HepG2 (cell line): ENCODE data around the gene MEIS1. TPM values are rescaled to one million over a fixed set of nuclear protein-coding genes. Genes with fewer than 3 reads are reported as not detected.

Source experiments
- CREB1 ChIP-seq, 2 experiments: fragments of 450-650 bp in 1 of 2; IDR thresholded peaks; 2 replicates each; pipeline ENCODE4 v1.6.1; 2016 to 2017; ENCODE audit warnings: control low read depth in 1 of 2, mild to moderate bottlenecking in 1 of 2, missing compliant biosample characterization in 1 of 2, missing genetic modification characterization in 1 of 2
- ERF ChIP-seq: IDR thresholded peaks from 2 replicates; pipeline ENCODE4 v1.6.1; 2018; ENCODE audit warnings: missing biosample characterization, missing genetic modification reagents
- FOXK2 ChIP-seq: fragments of 450-650 bp; IDR thresholded peaks from 2 replicates; pipeline ENCODE4 v1.6.1; 2016
- IRF2 ChIP-seq: IDR thresholded peaks from 2 replicates; pipeline ENCODE4 v1.6.1; 2018; ENCODE audit warnings: missing genetic modification reagents, missing compliant biosample characterization
- LRRFIP1 ChIP-seq: sonication (generic); formaldehyde crosslinking; conservative IDR thresholded peaks from 2 replicates; pipeline ENCODE4 v1.4.0; 2020; ENCODE audit warnings: missing genetic modification reagents
- MEF2D ChIP-seq: sonication (generic); formaldehyde crosslinking; IDR thresholded peaks from 2 replicates; pipeline ENCODE4 v1.5.1; 2020; ENCODE audit warnings: mild to moderate bottlenecking, missing genetic modification reagents
- MLLT10 ChIP-seq: sonication (generic); formaldehyde crosslinking; IDR thresholded peaks from 2 replicates; pipeline ENCODE4 v1.4.0; 2020; ENCODE audit warnings: missing genetic modification reagents
- NR2F2 ChIP-seq: IDR thresholded peaks from 2 replicates; pipeline ENCODE4 v1.6.1; 2012; ENCODE audit warnings: low read depth, inconsistent platforms, borderline replicate concordance
- PATZ1 ChIP-seq: sonication (generic); formaldehyde crosslinking; IDR thresholded peaks from 2 replicates; pipeline ENCODE4 v1.4.0; 2020; ENCODE audit warnings: missing genetic modification reagents
- SIX4 ChIP-seq: sonication (generic); formaldehyde crosslinking; IDR thresholded peaks from 2 replicates; pipeline ENCODE4 v1.4.0; 2020; ENCODE audit warnings: missing genetic modification reagents
- TFAP4 ChIP-seq: sonication (generic); IDR thresholded peaks from 2 replicates; pipeline ENCODE4 v1.6.1; 2016; ENCODE audit warnings: low read depth, borderline replicate concordance
- TSC22D2 ChIP-seq: sonication (generic); formaldehyde crosslinking; IDR thresholded peaks from 2 replicates; pipeline ENCODE4 v1.5.1; 2020; ENCODE audit warnings: missing genetic modification reagents, mild to moderate bottlenecking, borderline replicate concordance
- ZKSCAN5 ChIP-seq: sonication (generic); formaldehyde crosslinking; IDR thresholded peaks from 2 replicates; pipeline ENCODE4 v1.5.1; 2020; ENCODE audit warnings: mild to moderate bottlenecking, missing genetic modification reagents
- ZNF224 ChIP-seq: sonication (generic); formaldehyde crosslinking; IDR thresholded peaks from 2 replicates; pipeline ENCODE4 v1.5.0; 2020; ENCODE audit warnings: mild to moderate bottlenecking, missing genetic modification reagents
- ZNF33A ChIP-seq: sonication (generic); formaldehyde crosslinking; IDR thresholded peaks from 2 replicates; pipeline ENCODE4 v1.5.1; 2020; ENCODE audit warnings: missing genetic modification reagents, mild to moderate bottlenecking, moderate library complexity, borderline replicate concordance
- ZNF557 ChIP-seq: sonication (generic); formaldehyde crosslinking; IDR thresholded peaks from 2 replicates; pipeline ENCODE4 v1.4.0; 2020; ENCODE audit warnings: missing genetic modification reagents
- ZNF614 ChIP-seq: IDR thresholded peaks from 2 replicates; pipeline ENCODE4 v1.6.1; 2018; ENCODE audit warnings: missing biosample characterization, missing genetic modification reagents, inconsistent platforms, borderline replicate concordance
- polyA plus RNA-seq, 8 experiments: library from polyadenylated mRNA; depleted of rRNA in 3 of 8; stranded (reverse) in 7 of 8; unstranded in 1 of 8; fragments of >200 nt; fragmentation: Illumina TruSeq in 4 of 8; extraction: Trizol in 4 of 8; gene quantifications; 2 replicates each; pipeline versions ENCODE4 v1.2.1 to v1.2.3, GENCODE V29; 2011 to 2016; ENCODE audit warnings: low read depth in 4 of 8, missing spikeins in 1 of 8, mixed read lengths in 1 of 8; ENCODE audit not compliant: insufficient read depth in 1 of 8
- total RNA-seq, 5 experiments: library from RNA; depleted of rRNA; stranded (reverse); fragments of >200 nt; fragmentation: Illumina TruSeq; extraction: Trizol; gene quantifications; 2 replicates each; pipeline ENCODE4 v1.2.3, GENCODE V29; 2016; ENCODE audit warnings: low read depth in 1 of 5
- TF ChIP-seq, protein P1 (sequence below): sonication (generic); formaldehyde crosslinking; IDR thresholded peaks from 2 replicates; pipeline ENCODE4 v1.4.0; 2020; ENCODE audit warnings: missing genetic modification reagents
- TF ChIP-seq, protein P2 (sequence below): sonication (generic); formaldehyde crosslinking; IDR thresholded peaks from 2 replicates; pipeline ENCODE4 v1.4.0; 2020; ENCODE audit warnings: missing genetic modification reagents
- TF ChIP-seq, protein P3 (sequence below): IDR thresholded peaks from 2 replicates; pipeline ENCODE4 v1.6.1; 2016; ENCODE audit warnings: low read depth, borderline replicate concordance

MEIS1 gene
- total and polyA plus RNA-seq, 2 of the 13 experiments (the other 11 are each of a cell fraction or from before 2014, with no cell fraction given) = 3.8 to 6.0 TPM

DNA sequence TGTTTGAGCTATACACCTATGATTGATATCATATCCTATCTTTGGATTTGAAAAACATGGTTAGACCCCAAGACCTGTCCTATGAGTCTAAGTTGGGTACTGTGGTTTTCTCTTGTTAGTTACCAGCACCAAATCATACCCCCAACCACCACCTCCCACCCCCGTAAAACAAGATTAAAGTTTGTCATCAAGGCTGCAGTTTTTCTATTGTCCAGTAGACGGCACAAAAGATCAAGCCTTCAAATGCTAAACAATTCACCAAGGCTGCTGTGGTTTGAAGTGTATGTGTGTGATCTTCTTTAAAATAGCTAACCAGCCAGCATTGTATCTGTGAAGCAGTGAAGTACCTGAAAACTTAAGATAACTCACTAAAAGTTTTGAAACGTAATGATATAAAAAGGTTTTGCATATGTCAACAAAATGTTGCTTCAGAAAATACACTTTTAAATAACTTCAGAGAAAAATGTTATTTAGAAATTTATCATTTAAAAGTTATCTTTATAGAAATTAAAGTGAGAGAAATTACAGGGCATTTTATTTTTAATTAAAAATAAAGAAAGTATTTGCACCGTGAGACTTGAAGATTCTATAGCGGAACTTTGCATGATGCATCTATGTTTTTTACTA lies 5.8 kb upstream of the MEIS1 start (continued):
- TF ChIP-seq PATZ1 (CRISPR knock-in tag) (peak; percentile 47; the same call in 1 of the 2 replicates), MEF2D (CRISPR knock-in tag) (no peak), ZKSCAN5 (no peak), TSC22D2 (no peak), SIX4 (CRISPR knock-in tag) (no peak), ZNF557 (CRISPR knock-in tag) (no peak), LRRFIP1 (CRISPR knock-in tag) (no peak), ZNF614 (CRISPR knock-in tag) (0 out of 2 replicates have a peak, but pooled peaks have one; percentile 25), MLLT10 (no peak), TFAP4 (no peak), ZNF33A (CRISPR knock-in tag) (no peak), FOXK2 (no peak), ERF (CRISPR knock-in tag) (no peak), NR2F2 (no peak), IRF2 (0 out of 2 replicates have a peak, but pooled peaks have one; percentile 19), CREB1 (IDR thresholded peaks at IDR 0.05) (no peak), CREB1 (CRISPR knock-in tag; IDR thresholded peaks at IDR 0.05) (peak; percentile 28; the same call in 1 of the 2 replicates), ZNF224 (no peak)
- TF ChIP-seq, protein P1, sequence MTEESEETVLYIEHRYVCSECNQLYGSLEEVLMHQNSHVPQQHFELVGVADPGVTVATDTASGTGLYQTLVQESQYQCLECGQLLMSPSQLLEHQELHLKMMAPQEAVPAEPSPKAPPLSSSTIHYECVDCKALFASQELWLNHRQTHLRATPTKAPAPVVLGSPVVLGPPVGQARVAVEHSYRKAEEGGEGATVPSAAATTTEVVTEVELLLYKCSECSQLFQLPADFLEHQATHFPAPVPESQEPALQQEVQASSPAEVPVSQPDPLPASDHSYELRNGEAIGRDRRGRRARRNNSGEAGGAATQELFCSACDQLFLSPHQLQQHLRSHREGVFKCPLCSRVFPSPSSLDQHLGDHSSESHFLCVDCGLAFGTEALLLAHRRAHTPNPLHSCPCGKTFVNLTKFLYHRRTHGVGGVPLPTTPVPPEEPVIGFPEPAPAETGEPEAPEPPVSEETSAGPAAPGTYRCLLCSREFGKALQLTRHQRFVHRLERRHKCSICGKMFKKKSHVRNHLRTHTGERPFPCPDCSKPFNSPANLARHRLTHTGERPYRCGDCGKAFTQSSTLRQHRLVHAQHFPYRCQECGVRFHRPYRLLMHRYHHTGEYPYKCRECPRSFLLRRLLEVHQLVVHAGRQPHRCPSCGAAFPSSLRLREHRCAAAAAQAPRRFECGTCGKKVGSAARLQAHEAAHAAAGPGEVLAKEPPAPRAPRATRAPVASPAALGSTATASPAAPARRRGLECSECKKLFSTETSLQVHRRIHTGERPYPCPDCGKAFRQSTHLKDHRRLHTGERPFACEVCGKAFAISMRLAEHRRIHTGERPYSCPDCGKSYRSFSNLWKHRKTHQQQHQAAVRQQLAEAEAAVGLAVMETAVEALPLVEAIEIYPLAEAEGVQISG (CRISPR knock-in tag) = no peak
- TF ChIP-seq, protein P2, sequence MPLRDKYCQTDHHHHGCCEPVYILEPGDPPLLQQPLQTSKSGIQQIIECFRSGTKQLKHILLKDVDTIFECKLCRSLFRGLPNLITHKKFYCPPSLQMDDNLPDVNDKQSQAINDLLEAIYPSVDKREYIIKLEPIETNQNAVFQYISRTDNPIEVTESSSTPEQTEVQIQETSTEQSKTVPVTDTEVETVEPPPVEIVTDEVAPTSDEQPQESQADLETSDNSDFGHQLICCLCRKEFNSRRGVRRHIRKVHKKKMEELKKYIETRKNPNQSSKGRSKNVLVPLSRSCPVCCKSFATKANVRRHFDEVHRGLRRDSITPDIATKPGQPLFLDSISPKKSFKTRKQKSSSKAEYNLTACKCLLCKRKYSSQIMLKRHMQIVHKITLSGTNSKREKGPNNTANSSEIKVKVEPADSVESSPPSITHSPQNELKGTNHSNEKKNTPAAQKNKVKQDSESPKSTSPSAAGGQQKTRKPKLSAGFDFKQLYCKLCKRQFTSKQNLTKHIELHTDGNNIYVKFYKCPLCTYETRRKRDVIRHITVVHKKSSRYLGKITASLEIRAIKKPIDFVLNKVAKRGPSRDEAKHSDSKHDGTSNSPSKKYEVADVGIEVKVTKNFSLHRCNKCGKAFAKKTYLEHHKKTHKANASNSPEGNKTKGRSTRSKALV (CRISPR knock-in tag) = no peak
- TF ChIP-seq, protein P3, sequence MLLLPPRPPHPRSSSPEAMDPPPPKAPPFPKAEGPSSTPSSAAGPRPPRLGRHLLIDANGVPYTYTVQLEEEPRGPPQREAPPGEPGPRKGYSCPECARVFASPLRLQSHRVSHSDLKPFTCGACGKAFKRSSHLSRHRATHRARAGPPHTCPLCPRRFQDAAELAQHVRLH = no peak
